Left cardiac atrium (tissue), 4 donors: ENCODE results near the gene NPPA. TPM values are rescaled to one million over a fixed set of nuclear protein-coding genes. Genes with fewer than 3 reads are reported as not detected.
"Not testable (repeated sequence)": the region's sequence is repeated elsewhere in the genome, so short reads cannot be mapped to it uniquely, and the experiment has no call there.

Experiments
- ATAC-seq, 2 donors: fragments of 200-7000 bp; cut with Tn5 transposase; one replicate each; pipeline ENCODE4 v1.9.1; 2020; ENCODE audit warnings: mild to moderate bottlenecking in 2 of 2, moderate library complexity in 2 of 2
- DNase-seq: peaks from one replicate; pipeline ENCODE4 v3.0.0-alpha.2; 2020
- intact Hi-C, 2 donors: fragments of 100-400 bp; cut with DNase I; formaldehyde crosslinking; loops; one replicate each; pipeline versions ENCODE4 v1.14.1 to v1.15.1; 2022 to 2023
- long read RNA-seq: library from polyadenylated mRNA; unstranded; transcript quantifications from one replicate; pipeline ENCODE4 v2.0.0, GENCODE V29; 2021
- total RNA-seq, 2 donors: library from RNA; stranded (reverse); fragmentation: NEBNext Ultra II Directional; extraction: Animal tissue kit (Norgen Biotek cat#: 25700); gene quantifications; one replicate each; pipeline ENCODE4 v1.2.1, GENCODE V29; 2021
- donor health status: DM: no; HTN: yes; CAD: no.
- donor health status: DM: no; HTN: yes; CAD: no; lungs with severe emphysema.
- donor health status: DM: yes; HTN: yes; CAD: no.
- donor health status: Dilated cardiomyopathy.

NPPA gene
- total RNA-seq = over 10,000 TPM; 22,081 to 58,150 TPM
- long read RNA-seq, transcript NPPA-202 (3 exons, 855 nt) = major isoform, 11,343 of 11,823 reads
- long read RNA-seq, transcript NPPA-201 (3 exons, 728 nt) = minor isoform, 8 of 11,823 reads
- long read RNA-seq, partial matches to known transcripts = 433 of 11,823 reads
- long read RNA-seq, other reads (novel, unspliced or antisense) = 39 of 11,823 reads

DNA sequence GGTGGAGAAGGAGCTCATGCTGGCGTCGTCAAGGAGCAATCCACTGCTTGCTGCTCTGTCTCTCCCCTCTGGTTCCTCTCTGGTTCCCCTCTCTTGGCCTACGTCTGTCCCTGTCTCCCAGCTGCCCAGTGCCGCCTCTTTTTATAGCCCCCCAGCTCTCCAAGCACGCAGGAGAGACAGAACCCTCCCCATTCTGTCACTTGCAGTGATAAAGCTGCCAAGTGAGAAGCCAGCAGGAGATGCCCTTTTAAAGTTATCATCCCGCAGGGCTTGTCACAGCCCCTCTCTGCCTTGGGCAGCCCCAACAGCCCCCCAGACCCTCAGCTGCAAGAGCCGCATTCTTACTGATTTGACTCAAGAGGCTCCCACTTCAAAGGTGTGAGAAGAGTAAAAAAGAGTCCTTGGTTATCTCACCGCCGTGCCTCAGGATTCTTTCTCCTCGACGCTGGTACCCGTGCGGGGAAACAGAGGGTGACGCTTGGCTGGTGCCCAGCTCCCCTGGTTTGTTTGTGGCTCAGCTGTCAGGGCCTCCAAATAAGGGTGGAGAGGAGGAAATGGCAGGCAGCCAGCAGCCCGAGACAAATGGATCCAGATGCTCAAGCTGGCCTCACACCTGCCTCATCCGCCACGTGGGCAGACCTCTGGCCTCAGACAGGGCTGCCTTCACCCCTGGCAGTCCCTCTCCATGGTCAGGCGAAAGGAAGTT, at the start of gene NPPA:
Gene NPPA, minus strand, starts transcription at position 117 of the 706 bp plus-strand sequence. Its CDS starts 99 bp downstream, at position 18.
- ATAC-seq (peak; percentile 60 to 64), DNase-seq (peak; percentile 91)
- intact Hi-C loops = loop anchor here in 1 of 2 donors (1.0 to 2.0 kb wide), 2 partner anchors 26 to 39 kb away; no protein-coding TSS in a partner anchor

DNA sequence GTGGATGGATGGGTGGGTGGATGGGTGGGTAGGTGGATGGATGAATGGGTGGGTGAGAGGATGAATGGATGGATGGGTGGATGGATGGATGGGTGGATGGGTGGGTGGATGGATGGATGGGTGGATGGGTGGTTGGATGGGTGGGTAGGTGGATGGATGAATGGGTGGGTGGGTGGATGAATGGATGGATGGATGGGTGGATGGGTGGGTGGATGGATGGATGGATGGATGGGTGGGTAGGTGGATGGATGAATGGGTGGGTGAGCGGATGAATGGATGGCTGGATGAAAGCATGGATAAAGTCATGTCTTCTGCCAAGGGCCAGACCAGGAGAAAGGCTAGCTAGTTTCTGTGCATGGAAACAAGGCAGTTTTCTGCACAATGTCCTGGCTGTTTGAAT, 46.9 kb upstream of the NPPA start:
- not testable (repeated sequence) for DNase-seq, ATAC-seq
- intact Hi-C loops = loop anchor here in 1 of 2 donors (1.0 kb wide), 1 partner anchor 56 kb away; no protein-coding TSS in a partner anchor

DNA sequence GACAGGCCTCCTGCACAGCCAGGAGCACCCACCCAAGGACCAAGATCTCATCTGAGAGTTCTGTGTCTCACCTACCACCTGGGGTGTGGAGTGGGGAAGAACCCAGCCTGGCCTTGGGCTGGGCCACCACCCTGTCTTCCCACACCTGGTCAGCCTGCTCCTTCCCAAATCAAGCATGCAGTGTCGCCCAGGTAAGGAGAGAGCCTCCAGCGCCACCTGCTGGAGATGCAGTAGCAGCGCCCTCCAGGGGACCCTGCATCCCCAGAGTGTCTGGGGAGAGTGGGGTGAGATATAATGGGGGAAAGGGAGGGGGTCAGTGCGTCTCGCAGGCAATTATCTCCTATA, 46.3 kb upstream of the NPPA start:
- intact Hi-C loops = loop anchor here (1.0 to 2.0 kb wide), 2 partner anchors 55 to 56 kb away; no protein-coding TSS in a partner anchor
- DNase-seq = no peak
- peak; percentile 85 to 89 for ATAC-seq

DNA sequence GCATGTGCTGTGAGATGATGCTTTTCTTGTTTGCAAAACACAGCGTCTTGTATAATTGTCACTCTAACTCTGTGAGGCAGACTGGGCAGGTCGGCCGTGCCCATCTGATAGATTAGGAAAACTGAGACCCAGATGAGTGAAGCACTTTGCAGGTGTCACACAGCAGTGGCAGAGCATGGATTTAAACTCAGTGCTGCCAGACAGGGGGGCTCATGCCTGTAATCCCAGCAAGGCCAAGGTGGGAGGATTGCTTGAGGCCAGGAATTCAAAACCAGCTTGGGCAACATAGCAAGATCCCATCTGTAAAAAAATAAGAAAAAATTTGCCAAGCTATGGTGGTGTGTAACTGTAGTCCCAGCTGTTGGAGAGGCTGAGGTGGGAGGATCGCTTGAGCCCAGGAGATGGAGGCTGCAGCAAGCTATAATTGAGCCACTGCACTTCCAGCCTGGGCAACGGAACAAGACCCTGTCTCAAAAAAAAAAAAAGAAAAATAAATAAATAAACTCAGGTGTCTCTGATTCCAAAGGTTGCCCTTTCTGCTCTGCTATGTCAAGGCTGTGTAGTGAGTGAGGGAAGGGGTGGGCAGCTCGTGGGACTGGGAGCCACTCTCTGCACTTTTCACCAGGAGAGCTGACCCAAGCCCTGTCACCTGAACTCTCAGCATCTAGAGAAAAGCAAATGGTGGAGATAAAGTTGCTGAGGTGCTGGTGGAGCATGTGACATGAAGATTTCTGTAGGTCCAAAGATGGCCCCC, 44.0 kb upstream of the NPPA start:
- ATAC-seq (no peak), DNase-seq (no peak)
- intact Hi-C loops = loop anchor here in 1 of 2 donors (2.0 kb wide), 1 partner anchor 53 kb away; no protein-coding TSS in a partner anchor

DNA sequence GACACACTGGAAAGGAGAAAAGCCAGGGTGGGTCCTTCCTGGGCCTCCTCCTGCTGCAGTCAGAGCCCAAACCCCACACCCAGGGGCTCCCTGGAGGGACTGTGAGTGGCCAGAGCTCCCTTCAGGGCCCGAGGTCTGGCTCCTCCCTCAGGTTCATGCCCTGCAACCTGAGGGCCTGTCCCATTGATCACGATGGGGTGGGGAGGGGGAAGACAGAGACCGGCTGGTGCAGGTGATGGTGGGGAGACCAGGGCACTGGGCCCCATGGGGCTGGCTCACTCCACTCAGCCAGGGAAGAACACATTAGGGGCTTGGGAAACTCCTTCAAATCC, 41.3 kb upstream of the NPPA start:
- ATAC-seq = no peak
- intact Hi-C loops = no loop called here
- DNase-seq = no peak

DNA sequence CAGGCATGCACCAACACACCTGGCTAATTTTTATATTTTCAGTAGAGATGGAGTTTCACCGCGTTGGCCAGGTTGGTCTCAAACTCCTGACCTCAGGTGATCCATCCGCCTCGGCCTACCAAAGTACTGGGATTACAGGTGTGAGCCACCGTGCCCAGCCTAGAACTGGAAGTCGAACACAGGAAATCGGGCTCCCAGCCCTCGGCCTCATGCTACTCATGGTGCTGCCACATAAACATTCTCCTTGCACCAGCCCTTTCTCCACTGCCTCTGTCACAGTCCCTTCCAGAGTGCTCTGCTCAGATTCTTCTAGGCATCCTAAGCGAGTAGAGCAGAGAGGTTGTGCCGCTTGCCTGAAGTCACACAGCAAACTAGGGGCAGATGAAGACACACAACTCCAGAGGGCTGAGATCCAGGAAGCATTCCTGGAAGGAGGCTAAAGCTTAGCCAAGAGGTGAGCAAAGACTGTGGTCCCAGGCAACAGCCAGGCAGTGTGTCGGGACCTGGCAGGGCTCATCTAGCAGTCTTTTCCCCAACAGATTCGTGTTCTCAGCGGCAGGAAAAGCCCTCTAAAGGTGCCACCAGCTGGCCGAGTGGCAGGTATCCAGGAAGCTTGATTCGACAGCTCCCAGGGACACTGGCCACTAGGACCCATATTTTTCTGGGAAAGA, 40.8 kb upstream of the NPPA start:
- intact Hi-C loops = no loop called here

GRCh38 chr1:11887666-11888007, 40.1 kb upstream of the NPPA start:
- ATAC-seq (no peak), DNase-seq (no peak)
- intact Hi-C loops = loop anchor here in 1 of 2 donors (2.0 kb wide), 1 partner anchor 39 kb away; no protein-coding TSS in a partner anchor

More for the DNA sequence above, 40.8 kb upstream of the NPPA start:
- DNase-seq = no peak
- ATAC-seq = no peak

- intact Hi-C loops = loop anchor here in 1 of 2 donors (2.0 kb wide), 1 partner anchor 38 kb away; no protein-coding TSS in a partner anchor
- ATAC-seq = peak; percentile 79 to 85
- peak; percentile 85 for DNase-seq
Measured at GRCh38 chr1:11886986-11887665, 39.5 kb upstream of the NPPA start.

DNA sequence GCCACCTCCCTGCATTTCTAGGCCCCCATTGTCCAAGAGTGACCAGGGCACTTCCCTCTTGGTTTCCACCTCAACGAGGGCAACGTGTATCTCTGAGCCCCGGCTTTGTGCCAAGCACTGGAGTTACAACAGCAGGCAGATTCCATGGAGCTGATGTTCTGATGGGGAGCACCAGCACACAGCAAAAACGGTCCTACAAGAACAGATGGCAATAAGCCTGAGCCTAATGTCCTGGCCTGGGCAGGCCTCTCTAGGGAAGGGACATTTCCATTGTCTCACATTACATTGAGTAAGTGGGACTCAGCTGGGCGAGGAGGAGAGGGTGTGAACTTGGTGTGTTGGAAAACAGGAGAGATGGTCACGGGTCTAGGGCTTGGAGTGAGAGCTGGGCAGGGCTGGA, 38.3 kb upstream of the NPPA start:
- intact Hi-C loops = loop anchor here in 1 of 2 donors (2.0 kb wide), 1 partner anchor 37 kb away; no protein-coding TSS in a partner anchor
- no peak for DNase-seq
- peak in 1 of 2 donors; percentile 2 for ATAC-seq

GRCh38 chr1:11882814-11883538, 35.4 kb upstream of the NPPA start:
- ATAC-seq (peak; percentile 75 to 78), DNase-seq (peak; percentile 88)
- intact Hi-C loops = no loop called here

DNA sequence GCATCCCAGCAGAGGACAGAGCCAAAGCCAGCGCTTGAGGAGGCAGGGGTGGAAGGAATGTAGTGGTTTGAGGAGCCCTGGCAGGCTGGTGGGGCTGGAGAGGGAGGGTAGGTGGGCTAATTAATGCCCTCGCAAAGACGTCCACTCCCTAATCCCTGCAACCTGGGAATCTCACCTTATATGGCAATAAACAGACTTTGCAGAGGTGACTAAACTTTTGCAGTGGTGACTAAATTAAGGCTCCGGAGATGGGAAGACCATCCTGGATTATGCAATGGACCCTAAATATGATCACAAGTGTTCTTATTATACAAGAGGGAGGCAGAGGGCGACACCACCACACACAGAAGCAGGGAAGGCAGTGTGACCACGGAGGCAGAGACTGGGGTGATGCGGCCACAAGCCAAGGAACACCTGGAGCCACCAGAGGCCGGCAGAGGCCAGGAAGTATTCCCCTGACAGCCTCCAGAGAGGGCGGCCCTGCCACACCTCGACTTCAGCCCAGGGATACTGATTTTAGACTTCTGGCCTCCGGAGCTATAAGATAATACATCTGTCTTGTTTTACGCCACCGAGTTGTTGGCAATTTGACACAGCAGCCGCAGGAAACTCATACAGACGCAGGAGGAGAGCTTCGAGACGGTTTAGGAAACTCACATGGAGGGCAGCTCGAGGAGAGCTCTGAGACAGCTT, 34.3 kb upstream of the NPPA start:
- intact Hi-C loops = no loop called here
- DNase-seq (no peak), ATAC-seq (no peak)

DNA sequence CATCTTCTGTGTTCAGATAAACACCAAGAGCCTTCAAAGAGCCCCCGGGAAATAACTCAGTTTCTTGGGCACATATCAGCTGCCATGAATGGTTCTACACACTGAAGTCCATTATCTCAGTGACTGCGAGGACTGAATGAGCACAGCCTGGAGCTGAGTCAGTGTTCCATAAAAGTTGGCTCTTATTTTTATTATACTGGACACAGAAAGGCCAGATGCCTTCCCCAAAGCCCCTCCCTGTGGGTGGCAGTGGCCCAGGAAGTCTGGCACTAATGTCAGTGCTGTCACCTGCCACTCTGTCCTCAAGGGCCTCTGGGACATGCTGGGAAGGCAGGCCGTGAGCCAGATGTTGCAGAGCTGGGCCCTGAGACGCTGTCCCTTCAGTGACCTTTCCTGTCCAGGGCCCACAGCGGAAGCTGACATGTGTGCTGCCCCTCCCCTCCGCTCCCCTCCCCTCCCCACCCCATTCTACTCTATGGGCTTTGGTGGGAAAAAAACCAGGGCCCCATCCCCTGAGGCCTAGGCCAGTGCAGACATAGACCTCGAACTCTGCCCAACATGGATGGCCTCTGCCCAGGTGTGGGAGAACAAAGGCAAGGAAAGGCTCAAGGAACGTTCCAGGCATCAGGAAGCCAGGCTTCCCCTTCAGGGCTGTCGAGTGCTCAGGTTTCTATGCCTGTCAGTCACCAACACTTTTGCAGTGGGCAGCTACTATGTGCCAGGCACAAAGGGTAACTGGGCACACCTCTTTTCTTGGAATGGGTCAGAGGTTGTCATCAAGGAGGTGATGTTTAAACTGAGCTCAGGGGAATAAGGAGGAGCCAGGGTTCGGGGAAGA, 33.5 kb upstream of the NPPA start:
- ATAC-seq (peak; percentile 79 to 86), DNase-seq (peak; percentile 89)
- intact Hi-C loops = no loop called here

DNA sequence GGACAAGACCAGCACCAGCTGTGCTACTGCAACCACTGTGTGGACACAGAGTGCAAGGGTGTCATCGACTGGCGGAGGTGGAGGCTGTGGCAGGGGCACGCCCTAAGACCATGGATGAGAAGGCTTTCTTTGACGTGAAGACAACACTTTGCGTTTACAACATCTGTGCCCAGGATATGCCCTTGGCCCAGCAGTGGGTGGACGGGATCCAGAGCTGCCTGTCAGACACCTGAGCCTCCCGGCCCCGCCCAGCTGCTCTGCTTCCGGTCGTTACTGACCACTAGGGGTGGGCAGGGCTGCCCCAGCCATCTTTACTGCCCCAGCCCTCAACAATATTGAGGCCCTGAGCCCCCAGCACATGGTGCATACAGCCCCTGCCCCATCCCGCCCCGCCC, 32.6 kb upstream of the NPPA start:
- no peak for DNase-seq
- intact Hi-C loops = no loop called here
- no peak for ATAC-seq

DNA sequence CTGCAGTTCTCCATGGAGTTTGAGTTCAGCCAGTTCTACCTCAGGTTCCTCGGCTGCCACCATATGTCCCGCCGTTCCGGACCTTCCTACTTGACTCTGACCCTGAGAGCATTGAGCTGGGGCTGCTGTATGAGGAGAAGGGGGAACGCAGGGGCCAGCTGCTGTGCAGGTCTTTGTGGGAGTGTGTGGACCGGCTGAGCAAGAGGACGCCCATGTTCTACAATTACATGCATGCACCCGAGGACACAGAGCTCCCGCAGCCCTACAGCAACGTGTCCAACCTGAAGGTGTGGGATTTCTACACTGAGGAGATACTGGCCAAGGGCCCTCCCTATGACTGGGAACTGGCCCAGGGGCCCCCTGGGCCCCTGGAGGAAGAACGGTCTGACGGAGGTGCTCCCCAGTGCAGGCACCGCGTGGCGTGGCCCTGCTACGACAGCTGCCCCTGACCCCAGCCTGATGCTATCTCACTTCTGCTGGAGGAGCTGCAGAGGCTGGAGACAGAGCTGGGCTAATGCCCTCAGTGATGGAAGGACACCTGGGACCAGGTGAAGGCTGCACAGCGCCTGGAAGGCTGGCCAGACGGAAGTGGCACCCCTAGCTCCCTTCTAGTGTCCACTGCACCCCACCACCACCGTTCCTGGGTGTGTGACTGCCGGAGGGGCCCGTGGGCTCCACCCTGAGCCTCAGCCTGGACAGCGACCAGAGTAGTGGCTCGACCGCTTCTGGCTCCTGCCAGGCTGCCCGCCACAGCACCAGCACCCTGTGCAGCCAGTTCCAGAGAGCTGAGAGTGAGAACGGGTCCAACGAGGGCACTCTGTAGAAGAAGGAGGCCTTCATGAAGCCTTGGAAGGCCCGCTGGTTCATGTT, 32.0 kb upstream of the NPPA start:
- DNase-seq (no peak), ATAC-seq (no peak)
- intact Hi-C loops = no loop called here

GRCh38 chr1:11878891-11879190, 31.3 kb upstream of the NPPA start:
- intact Hi-C loops = no loop called here
- DNase-seq (no peak), ATAC-seq (no peak)
